Uterus (tissue), 2 donors: Measurements from ENCODE around the gene PRRG1.

Experiments used
- CTCF ChIP-seq, 4 experiments: fragments of 200-600 bp in 2 of 4; fragments of 450-650 bp in 2 of 4; sonication (generic) in 2 of 4; IDR thresholded peaks; one replicate each; pipeline ENCODE4 v1.5.1; 2016 to 2019; ENCODE audit warnings: antibody characterized with exemption in 4 of 4, mild to moderate bottlenecking in 2 of 4, moderate library complexity in 1 of 4
- POLR2A ChIP-seq, 2 donors: fragments of 450-650 bp; IDR thresholded peaks; one replicate each; pipeline ENCODE4 v1.6.1; 2016; ENCODE audit warnings: antibody characterized with exemption in 2 of 2, mild to moderate bottlenecking in 1 of 2, moderate library complexity in 1 of 2

GRCh38 chrX:37353646-37354045 lies 4.5 kb downstream of the PRRG1 start:
- no peak for TF ChIP-seq CTCF (IDR thresholded peaks at IDR 0.05)
- no peak for TF ChIP-seq POLR2A (IDR thresholded peaks at IDR 0.05)
